K562 (cell line): ENCODE measurements around the gene UFC1. TPM values are rescaled to one million over a fixed set of nuclear protein-coding genes. Genes with fewer than 3 reads are reported as not detected.

Experiments
- ADNP ChIP-seq: fragments of 200-800 bp; sonication (Bioruptor generic); IDR thresholded peaks from 2 replicates; pipeline ENCODE4 v1.6.1; 2016; ENCODE audit warnings: missing genetic modification characterization, missing compliant biosample characterization
- CBX3 ChIP-seq, 2 experiments: IDR thresholded peaks; 1 replicate in 1 of 2; 2 replicates in 1 of 2; pipeline ENCODE4 v1.6.1; 2012; ENCODE audit warnings: inconsistent platforms in 2 of 2, low read length in 2 of 2, borderline replicate concordance in 1 of 2, control low read depth in 1 of 2
- MCM3 ChIP-seq: fragments of 450-650 bp; IDR thresholded peaks from 2 replicates; pipeline ENCODE4 v1.6.1; 2016
- SNAPC5 ChIP-seq: fragments of 250-450 bp; sonication (Bioruptor Pico); IDR thresholded peaks from 2 replicates; pipeline ENCODE4 v1.8.0; 2021; ENCODE audit warnings: moderate library complexity, mild to moderate bottlenecking, inconsistent platforms
- TOE1 ChIP-seq, 2 experiments: fragments of 450-650 bp in 1 of 2; sonication (generic) in 1 of 2; formaldehyde crosslinking in 1 of 2; IDR thresholded peaks; 2 replicates each; pipeline versions ENCODE4 v1.7.1 to v1.8.0; 2016 to 2022; ENCODE audit warnings: borderline replicate concordance in 2 of 2, mild to moderate bottlenecking in 2 of 2, antibody characterized with exemption in 1 of 2, inconsistent platforms in 1 of 2, low read depth in 1 of 2, missing genetic modification reagents in 1 of 2, moderate library complexity in 1 of 2
- USF2 ChIP-seq: sonication (generic); formaldehyde crosslinking; IDR thresholded peaks from 2 replicates; pipeline ENCODE4 v1.5.0; 2020; ENCODE audit warnings: missing genetic modification reagents
- ZBTB7A ChIP-seq: IDR thresholded peaks from 2 replicates; pipeline ENCODE4 v1.6.1; 2011; ENCODE audit warnings: low read depth, mild to moderate bottlenecking, low read length, moderate library complexity, borderline replicate concordance; ENCODE audit not compliant: control insufficient read depth
- ZNF511 ChIP-seq: sonication (generic); formaldehyde crosslinking; IDR thresholded peaks from 2 replicates; pipeline ENCODE4 v1.8.0; 2022; ENCODE audit warnings: mild to moderate bottlenecking, missing genetic modification reagents
- polyA plus RNA-seq, 8 experiments: library from polyadenylated mRNA; depleted of rRNA in 4 of 8; stranded (reverse) in 5 of 8; unstranded in 3 of 8; fragments of >200 nt; fragmentation: Nextera tagmentation in 2 of 8; fragmentation: Illumina TruSeq in 1 of 8; extraction: Ambion mirVana in 2 of 8; extraction: Trizol in 1 of 8; gene quantifications; 2 replicates each; pipeline versions ENCODE4 v1.2.1 to v1.2.3, GENCODE V29; 2011 to 2014; ENCODE audit warnings: inconsistent platforms in 1 of 8, missing spikeins in 1 of 8
- total RNA-seq, 7 experiments: library from RNA; depleted of rRNA in 6 of 7; stranded (reverse); fragments of >200 nt in 6 of 7; fragmentation: Illumina TruSeq in 2 of 7; extraction: Trizol in 2 of 7; gene quantifications; 2 replicates each; pipeline versions ENCODE4 v1.2.1 to v1.2.3, GENCODE V29; 2011 to 2021; ENCODE audit warnings: low replicate concordance in 1 of 7
- TF ChIP-seq, protein P1 (sequence below): fragments of 250-450 bp; sonication (Bioruptor Pico); IDR thresholded peaks from 2 replicates; pipeline ENCODE4 v1.5.0; 2021; ENCODE audit warnings: mild to moderate bottlenecking, borderline replicate concordance
- TF ChIP-seq, protein P2 (sequence below): IDR thresholded peaks from 2 replicates; pipeline ENCODE4 v1.6.1; 2012; ENCODE audit warnings: low read depth, low read length, improper control_type of control experiment, borderline replicate concordance
- TF ChIP-seq, protein P3 (sequence below): fragments of 250-450 bp; sonication (Bioruptor Pico); IDR thresholded peaks from 2 replicates; pipeline ENCODE4 v1.5.0; 2020; ENCODE audit warnings: mild to moderate bottlenecking, borderline replicate concordance
- TF ChIP-seq, protein P4 (sequence below): sonication (generic); formaldehyde crosslinking; IDR thresholded peaks from 2 replicates; pipeline ENCODE4 v1.8.0; 2022; ENCODE audit warnings: missing genetic modification reagents, mild to moderate bottlenecking, moderate library complexity, borderline replicate concordance
- TF ChIP-seq, protein P5 (sequence below): fragments of 450-650 bp; formaldehyde crosslinking; IDR thresholded peaks from 2 replicates; pipeline ENCODE4 v1.4.0; 2020; ENCODE audit warnings: mild to moderate bottlenecking, moderate library complexity

UFC1 gene
- total and polyA plus RNA-seq, 9 of the 15 experiments (the other 6 are each of a cell fraction or from before 2014, with no cell fraction given) = 92.8 to 220 (median 161) TPM

DNA sequence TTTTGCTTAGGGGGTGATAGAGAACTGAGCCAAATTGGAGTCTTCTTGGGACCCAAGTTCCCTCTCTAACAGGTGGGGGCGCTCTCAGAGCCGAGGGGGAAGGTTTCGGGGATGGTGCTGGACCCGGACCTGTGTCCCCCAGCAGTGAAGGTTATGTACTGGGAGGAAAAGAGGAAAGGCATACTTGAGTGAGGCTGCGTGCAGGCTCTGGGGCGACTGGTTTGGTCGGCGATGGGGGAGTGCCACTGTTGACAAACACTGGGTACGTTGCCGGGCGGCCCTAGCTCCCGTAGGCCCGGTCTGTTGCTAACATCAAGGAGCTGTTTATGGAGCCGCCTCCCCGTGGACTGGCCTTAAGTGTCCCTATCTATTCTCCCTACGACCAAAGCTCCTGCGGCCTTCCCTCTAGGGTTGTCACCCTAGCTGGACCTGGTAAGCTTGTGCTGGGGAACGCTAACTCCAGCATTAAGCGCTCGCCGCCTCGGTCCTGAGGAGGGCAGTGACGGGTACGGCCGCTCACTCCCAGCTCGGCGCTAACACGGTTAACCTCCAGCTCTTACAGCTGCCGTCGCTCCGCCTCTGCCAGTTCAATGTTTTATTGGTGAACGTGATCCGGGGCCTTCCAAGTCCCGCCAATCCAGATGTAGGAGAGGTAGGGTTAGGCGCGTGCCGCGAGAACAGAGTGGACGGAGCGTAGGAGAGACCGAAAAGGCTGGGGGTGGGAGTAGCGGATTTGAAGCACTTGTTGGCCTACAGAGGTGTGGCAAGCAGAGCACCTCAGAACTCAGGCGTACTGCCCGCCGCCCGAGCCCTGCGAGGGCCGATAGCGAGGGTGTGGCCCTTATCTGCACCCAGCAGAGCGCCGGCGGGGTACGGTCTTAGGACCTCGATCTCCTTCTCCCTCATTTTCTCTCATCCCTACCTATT lies 12.2 kb downstream of the UFC1 start, which contains the start of gene PPOX (continued):
- TF ChIP-seq, protein P1, sequence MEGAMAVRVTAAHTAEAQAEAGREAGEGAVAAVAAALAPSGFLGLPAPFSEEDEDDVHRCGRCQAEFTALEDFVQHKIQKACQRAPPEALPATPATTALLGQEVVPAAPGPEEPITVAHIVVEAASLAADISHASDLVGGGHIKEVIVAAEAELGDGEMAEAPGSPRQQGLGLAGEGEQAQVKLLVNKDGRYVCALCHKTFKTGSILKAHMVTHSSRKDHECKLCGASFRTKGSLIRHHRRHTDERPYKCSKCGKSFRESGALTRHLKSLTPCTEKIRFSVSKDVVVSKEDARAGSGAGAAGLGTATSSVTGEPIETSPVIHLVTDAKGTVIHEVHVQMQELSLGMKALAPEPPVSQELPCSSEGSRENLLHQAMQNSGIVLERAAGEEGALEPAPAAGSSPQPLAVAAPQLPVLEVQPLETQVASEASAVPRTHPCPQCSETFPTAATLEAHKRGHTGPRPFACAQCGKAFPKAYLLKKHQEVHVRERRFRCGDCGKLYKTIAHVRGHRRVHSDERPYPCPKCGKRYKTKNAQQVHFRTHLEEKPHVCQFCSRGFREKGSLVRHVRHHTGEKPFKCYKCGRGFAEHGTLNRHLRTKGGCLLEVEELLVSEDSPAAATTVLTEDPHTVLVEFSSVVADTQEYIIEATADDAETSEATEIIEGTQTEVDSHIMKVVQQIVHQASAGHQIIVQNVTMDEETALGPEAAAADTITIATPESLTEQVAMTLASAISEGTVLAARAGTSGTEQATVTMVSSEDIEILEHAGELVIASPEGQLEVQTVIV = no peak
- TF ChIP-seq, protein P2, sequence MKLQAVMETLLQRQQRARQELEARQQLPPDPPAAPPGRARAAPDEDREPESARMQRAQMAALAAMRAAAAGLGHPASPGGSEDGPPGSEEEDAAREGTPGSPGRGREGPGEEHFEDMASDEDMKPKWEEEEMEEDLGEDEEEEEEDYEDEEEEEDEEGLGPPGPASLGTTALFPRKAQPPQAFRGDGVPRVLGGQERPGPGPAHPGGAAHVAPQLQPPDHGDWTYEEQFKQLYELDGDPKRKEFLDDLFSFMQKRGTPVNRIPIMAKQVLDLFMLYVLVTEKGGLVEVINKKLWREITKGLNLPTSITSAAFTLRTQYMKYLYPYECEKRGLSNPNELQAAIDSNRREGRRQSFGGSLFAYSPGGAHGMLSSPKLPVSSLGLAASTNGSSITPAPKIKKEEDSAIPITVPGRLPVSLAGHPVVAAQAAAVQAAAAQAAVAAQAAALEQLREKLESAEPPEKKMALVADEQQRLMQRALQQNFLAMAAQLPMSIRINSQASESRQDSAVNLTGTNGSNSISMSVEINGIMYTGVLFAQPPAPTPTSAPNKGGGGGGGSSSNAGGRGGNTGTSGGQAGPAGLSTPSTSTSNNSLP = peak; percentile 32; the same call in 1 of the 2 replicates
- TF ChIP-seq ZBTB7A = peak; percentile 65; the same call in 1 of the 2 replicates
- peak; percentile 51 for TF ChIP-seq USF2
- no peak; a peak in 1 of 3 replicates for TF ChIP-seq CBX3 (IDR thresholded peaks at IDR 0.05; ENCODE audit: borderline replicate concordance in 1 of 2, low read length in 2 of 2)
- 0 out of 2 replicates have a peak, but pooled peaks have one; percentile 1 for TF ChIP-seq ZNF511
- TF ChIP-seq, protein P3, sequence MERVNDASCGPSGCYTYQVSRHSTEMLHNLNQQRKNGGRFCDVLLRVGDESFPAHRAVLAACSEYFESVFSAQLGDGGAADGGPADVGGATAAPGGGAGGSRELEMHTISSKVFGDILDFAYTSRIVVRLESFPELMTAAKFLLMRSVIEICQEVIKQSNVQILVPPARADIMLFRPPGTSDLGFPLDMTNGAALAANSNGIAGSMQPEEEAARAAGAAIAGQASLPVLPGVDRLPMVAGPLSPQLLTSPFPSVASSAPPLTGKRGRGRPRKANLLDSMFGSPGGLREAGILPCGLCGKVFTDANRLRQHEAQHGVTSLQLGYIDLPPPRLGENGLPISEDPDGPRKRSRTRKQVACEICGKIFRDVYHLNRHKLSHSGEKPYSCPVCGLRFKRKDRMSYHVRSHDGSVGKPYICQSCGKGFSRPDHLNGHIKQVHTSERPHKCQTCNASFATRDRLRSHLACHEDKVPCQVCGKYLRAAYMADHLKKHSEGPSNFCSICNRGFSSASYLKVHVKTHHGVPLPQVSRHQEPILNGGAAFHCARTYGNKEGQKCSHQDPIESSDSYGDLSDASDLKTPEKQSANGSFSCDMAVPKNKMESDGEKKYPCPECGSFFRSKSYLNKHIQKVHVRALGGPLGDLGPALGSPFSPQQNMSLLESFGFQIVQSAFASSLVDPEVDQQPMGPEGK = no peak
- no peak for TF ChIP-seq ADNP
- TF ChIP-seq TOE1 (IDR thresholded peaks at IDR 0.05; ENCODE audit: borderline replicate concordance) = peak; percentile 89; the same call in 1 of the 2 replicates
- TF ChIP-seq TOE1 (CRISPR knock-in tag; IDR thresholded peaks at IDR 0.05; ENCODE audit: borderline replicate concordance, low read depth) = no peak
- TF ChIP-seq MCM3 = no peak
- no peak for TF ChIP-seq SNAPC5
- TF ChIP-seq, protein P4, sequence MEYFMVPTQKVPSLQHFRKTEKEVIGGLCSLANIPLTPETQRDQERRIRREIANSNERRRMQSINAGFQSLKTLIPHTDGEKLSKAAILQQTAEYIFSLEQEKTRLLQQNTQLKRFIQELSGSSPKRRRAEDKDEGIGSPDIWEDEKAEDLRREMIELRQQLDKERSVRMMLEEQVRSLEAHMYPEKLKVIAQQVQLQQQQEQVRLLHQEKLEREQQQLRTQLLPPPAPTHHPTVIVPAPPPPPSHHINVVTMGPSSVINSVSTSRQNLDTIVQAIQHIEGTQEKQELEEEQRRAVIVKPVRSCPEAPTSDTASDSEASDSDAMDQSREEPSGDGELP (CRISPR knock-in tag) = peak; percentile 95
- TF ChIP-seq, protein P5, sequence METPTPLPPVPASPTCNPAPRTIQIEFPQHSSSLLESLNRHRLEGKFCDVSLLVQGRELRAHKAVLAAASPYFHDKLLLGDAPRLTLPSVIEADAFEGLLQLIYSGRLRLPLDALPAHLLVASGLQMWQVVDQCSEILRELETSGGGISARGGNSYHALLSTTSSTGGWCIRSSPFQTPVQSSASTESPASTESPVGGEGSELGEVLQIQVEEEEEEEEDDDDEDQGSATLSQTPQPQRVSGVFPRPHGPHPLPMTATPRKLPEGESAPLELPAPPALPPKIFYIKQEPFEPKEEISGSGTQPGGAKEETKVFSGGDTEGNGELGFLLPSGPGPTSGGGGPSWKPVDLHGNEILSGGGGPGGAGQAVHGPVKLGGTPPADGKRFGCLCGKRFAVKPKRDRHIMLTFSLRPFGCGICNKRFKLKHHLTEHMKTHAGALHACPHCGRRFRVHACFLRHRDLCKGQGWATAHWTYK (CRISPR knock-in tag) = peak; percentile 56
